Small intestine (tissue), 7 donors: ENCODE results near the gene LRFN2. TPM values are rescaled to one million over a fixed set of nuclear protein-coding genes. Genes with fewer than 3 reads are reported as not detected.

Experiments
- DNase-seq, 2 donors: peaks; one replicate each; pipeline versions ENCODE4 v3.0.0 to v3.0.0-alpha.2; 2013
- FAIRE-seq: peaks from 2 replicates; lab custom pipeline; 2012; peaks lifted over from hg19 to GRCh38; lab: Jason Lieb, UNC
- H3K27ac ChIP-seq, 3 donors: one replicate each; pipeline ENCODE4 v1.5.1; 2013; ENCODE audit warnings: low read length in 2 of 3, mild to moderate bottlenecking in 2 of 3, control low read depth in 1 of 3, inconsistent platforms in 1 of 3, low read depth in 1 of 3, moderate library complexity in 1 of 3
- H3K27me3 ChIP-seq, 3 donors: one replicate each; pipeline ENCODE4 v1.6.1; 2013; ENCODE audit warnings: low read length in 3 of 3, inconsistent platforms in 1 of 3; ENCODE audit not compliant: control insufficient read depth in 3 of 3, insufficient read depth in 3 of 3
- H3K36me3 ChIP-seq, 3 donors: one replicate each; pipeline ENCODE4 v1.6.1; 2013; ENCODE audit warnings: low read length in 3 of 3, inconsistent platforms in 1 of 3, low read depth in 1 of 3, mild to moderate bottlenecking in 1 of 3, moderate library complexity in 1 of 3; ENCODE audit not compliant: control insufficient read depth in 3 of 3, insufficient read depth in 2 of 3
- H3K4me1 ChIP-seq, 3 donors: one replicate each; pipeline ENCODE4 v1.6.1; 2013; ENCODE audit warnings: low read length in 2 of 3, inconsistent platforms in 1 of 3, low read depth in 1 of 3, mild to moderate bottlenecking in 1 of 3, moderate library complexity in 1 of 3; ENCODE audit not compliant: control insufficient read depth in 3 of 3, insufficient read depth in 2 of 3
- H3K4me3 ChIP-seq, 3 donors: one replicate each; pipeline ENCODE4 v1.5.1; 2013; ENCODE audit warnings: low read length in 3 of 3, control low read depth in 1 of 3, inconsistent platforms in 1 of 3, low read depth in 1 of 3, mild to moderate bottlenecking in 1 of 3, moderate library complexity in 1 of 3
- H3K9me3 ChIP-seq, 2 donors: one replicate each; pipeline ENCODE4 v1.6.1; 2013; ENCODE audit warnings: low read depth in 1 of 2, low read length in 1 of 2; ENCODE audit not compliant: control insufficient read depth in 2 of 2, insufficient read depth in 1 of 2
- WGBS, 3 donors: extraction: QIAGEN DNeasy Blood & Tissue Kit; methylation state at CpG; one replicate each; pipeline ENCODE4 v1.1.7; 2013; 5-methylcytosine and 5-hydroxymethylcytosine counted together
- polyA plus RNA-seq, 4 donors: library from polyadenylated mRNA; stranded (reverse) in 3 of 4; unstranded in 1 of 4; fragments of 200-250 nt in 3 of 4; fragments of 120-200 nt in 1 of 4; gene quantifications; one replicate each; pipeline versions ENCODE4 v1.2.1 to v1.2.3, GENCODE V29; 2013
- donor health status: healthy with polysubstance abuse.
- donor health status: control.
- donor health status: control.
- donor health status: Bipolar disorder and iron deficiency.
- donor health status: healthy.

The LRFN2 gene
- polyA plus RNA-seq, 4 donors: 0.22 to 0.40 TPM; not detected in 2

DNA sequence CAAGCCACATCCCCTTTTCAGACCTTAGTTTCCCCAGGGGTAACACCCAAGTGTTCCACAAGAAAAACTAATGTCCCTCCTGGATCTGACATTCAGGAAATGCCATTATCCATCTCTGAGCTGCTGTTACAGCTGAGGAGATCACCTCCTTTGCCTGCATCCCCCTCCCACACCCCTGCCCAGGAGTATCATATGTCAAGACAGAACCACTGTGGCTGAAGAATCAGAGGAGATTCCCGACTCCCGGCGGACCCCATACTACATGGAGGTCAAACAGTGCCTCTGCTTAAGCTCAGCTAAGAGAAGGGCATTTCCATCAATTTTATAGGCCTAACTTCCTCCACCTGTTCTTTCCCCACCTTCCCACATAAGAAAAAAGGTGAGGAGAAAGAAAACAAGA is 36.8 kb upstream of the LRFN2 start:
- WGBS, 3 donors: 80 to 92% (median 82%) methylated on average over 3 of the region's 3 CpGs
- no peaks in the 10 kb centered on the region for H3K4me1 ChIP-seq
- no peak for FAIRE-seq
- no peaks in the 10 kb centered on the region for H3K36me3 ChIP-seq
- H3K9me3 ChIP-seq: peaks cover 0 to 3% of the 10 kb centered on the region in 2 donors
- H3K27ac ChIP-seq: no peak overlapping the region
- H3K27me3 ChIP-seq: peaks cover 0 to 5% (median 0%) of the 10 kb centered on the region in 3 donors
- DNase-seq: no peak
- no peak overlapping the region for H3K4me3 ChIP-seq

- Histone ChIP-seq H3K9me3 (peaks cover 0 to 3% of the 10 kb centered on the region in 2 donors), H3K4me1 (no peaks in the 10 kb centered on the region), H3K4me3 (no peak overlapping the region), H3K27ac (no peak overlapping the region), H3K27me3 (peaks cover 0 to 5% (median 0%) of the 10 kb centered on the region in 3 donors), H3K36me3 (no peaks in the 10 kb centered on the region)
- 68 to 77% (median 71%) methylated on average over 5 of the region's 5 CpGs for WGBS, 3 donors
- DNase-seq (no peak), FAIRE-seq (no peak)
These were observed 36.0 kb upstream of the LRFN2 start for GRCh38 chr6:40623178-40623577.

DNA sequence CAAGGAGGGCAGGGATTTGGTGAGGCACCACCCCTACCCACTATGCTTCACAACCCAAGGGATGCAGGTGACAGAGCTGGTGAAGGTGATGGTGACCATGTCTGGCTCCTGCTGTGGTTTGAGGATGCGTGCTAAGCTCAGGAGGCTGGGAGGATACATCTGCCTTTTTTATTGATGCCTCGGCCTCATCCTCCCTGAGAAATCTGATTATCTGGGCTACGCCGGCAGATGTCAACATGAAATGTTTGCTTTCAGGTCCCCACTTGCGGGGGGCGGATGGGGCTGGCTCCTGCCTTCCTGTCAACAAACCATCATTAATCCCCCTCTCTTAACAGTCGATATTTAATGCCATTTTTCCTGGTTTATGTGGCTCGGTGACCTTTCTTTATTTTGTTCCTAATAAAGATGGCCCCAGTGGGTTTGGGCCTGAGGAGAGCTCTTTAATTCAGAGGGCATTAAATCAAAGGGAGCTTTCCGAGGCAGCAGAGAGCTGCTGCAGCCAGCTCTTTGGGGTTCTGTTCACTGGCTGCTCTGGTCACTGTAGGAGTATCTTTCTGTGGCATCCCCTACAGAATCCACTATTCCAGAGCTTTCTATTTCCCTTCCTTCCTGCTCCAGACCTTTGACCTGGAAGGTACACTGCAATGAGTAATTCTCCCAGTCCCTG is 33.5 kb upstream of the LRFN2 start:
- Histone ChIP-seq H3K4me1 (no peaks in the 10 kb centered on the region), H3K27ac (no peak overlapping the region), H3K4me3 (no peak overlapping the region), H3K36me3 (no peaks in the 10 kb centered on the region), H3K9me3 (no peaks in the 10 kb centered on the region), H3K27me3 (peaks cover 0 to 5% (median 4%) of the 10 kb centered on the region in 3 donors)
- 60 to 69% (median 67%) methylated on average over 9 of the region's 9 CpGs for WGBS, 3 donors
- FAIRE-seq (no peak), DNase-seq (no peak)

- Histone ChIP-seq H3K27me3 (peaks cover 0 to 4% (median 0%) of the 10 kb centered on the region in 3 donors), H3K4me1 (no peaks in the 10 kb centered on the region), H3K36me3 (no peaks in the 10 kb centered on the region), H3K27ac (no peak overlapping the region), H3K4me3 (no peak overlapping the region), H3K9me3 (no peaks in the 10 kb centered on the region)
- 54 to 68% (median 65%) methylated on average over 6 of the region's 6 CpGs for WGBS, 3 donors
- FAIRE-seq (no peak), DNase-seq (no peak)
These were observed 27.5 kb upstream of the LRFN2 start for GRCh38 chr6:40614671-40615070.

GRCh38 chr6:40611912-40612311 is 24.7 kb upstream of the LRFN2 start:
- Histone ChIP-seq H3K9me3 (no peaks in the 10 kb centered on the region), H3K4me1 (no peaks in the 10 kb centered on the region), H3K36me3 (no peaks in the 10 kb centered on the region), H3K27ac (no peak overlapping the region), H3K4me3 (no peak overlapping the region), H3K27me3 (peaks cover 0 to 4% (median 4%) of the 10 kb centered on the region in 3 donors)
- DNase-seq (no peak), FAIRE-seq (no peak)
- WGBS, 3 donors: 68 to 85% (median 74%) methylated on average over 8 of the region's 8 CpGs

DNA sequence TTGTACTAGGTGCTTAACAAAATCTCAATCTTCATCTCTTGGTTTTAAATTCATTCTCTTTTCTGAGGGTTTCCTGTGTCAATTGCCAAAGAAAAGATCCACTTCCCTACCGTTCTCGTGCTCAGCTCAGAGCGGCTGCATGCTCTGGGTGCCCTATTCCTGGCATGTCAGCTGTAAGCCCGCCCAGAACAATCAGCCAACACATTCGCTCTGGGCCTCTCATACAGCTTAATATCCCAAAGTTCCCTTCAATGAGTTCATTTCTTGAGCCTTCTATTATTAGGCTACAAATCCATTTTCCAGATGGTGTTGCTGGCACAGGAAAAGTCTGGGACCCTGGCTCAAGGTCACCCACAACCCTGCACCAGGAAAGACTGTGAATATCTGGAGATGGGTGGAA is 24.3 kb upstream of the LRFN2 start:
- H3K4me1 ChIP-seq: no peaks in the 10 kb centered on the region
- H3K36me3 ChIP-seq: no peaks in the 10 kb centered on the region
- H3K4me3 ChIP-seq: no peak overlapping the region
- H3K9me3 ChIP-seq: no peaks in the 10 kb centered on the region
- H3K27me3 ChIP-seq: peaks cover 0 to 6% (median 1%) of the 10 kb centered on the region in 3 donors
- no peak overlapping the region for H3K27ac ChIP-seq
- no peak for DNase-seq
- 74 to 80% (median 79%) methylated on average over 5 of the region's 5 CpGs for WGBS, 3 donors
- no peak for FAIRE-seq

DNA sequence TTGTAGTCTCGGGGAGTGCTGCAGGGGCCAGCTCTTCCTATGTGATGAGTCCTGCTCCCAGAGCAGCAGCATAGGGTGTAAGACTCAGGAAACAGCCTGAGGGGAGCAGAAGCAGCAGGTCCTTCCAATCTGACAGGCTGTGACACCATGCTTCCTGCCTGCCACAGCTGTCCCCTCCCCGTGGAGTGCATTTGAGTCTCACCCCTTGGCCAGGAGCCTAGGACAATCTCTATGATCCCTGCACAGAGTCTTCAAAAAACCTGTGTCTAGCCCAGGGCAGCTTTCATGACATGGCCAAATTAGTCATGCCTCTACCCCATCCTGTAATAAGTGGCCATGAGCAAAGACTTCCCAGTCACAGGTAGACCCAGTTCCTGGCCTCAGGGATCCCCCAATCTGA is 23.1 kb upstream of the LRFN2 start:
- Histone ChIP-seq H3K4me3 (no peak overlapping the region), H3K4me1 (no peaks in the 10 kb centered on the region), H3K27me3 (peaks cover 0 to 8% (median 0%) of the 10 kb centered on the region in 3 donors), H3K9me3 (no peaks in the 10 kb centered on the region), H3K27ac (no peak overlapping the region), H3K36me3 (no peaks in the 10 kb centered on the region)
- DNase-seq (no peak), FAIRE-seq (no peak)
- 30 to 49% (median 39%) methylated on average over 2 of the region's 2 CpGs for WGBS, 3 donors

DNA sequence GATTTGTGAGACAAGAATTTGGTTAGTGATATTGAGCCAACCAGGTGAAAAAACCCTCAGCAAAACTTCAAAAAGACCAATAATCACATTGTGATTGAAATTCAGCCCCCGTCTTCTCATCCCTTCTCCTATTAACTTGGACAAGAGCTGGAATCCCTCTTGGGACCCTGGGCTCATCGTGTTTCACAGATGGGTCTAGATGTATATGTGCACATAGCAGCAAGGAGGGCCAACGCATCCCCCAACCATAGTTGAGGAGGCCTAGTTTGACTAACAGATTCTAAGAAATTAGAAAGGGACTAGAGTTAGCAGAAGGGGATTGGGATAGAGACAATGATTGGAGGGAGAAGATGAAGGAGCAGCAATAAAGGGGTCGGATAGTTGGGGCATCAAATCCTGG is 19.8 kb upstream of the LRFN2 start:
- FAIRE-seq: no peak
- H3K27me3 ChIP-seq: peaks cover 0 to 16% (median 2%) of the 10 kb centered on the region in 3 donors

GRCh38 chr6:40606526-40606925 is 19.4 kb upstream of the LRFN2 start:
- DNase-seq: no peak
- no peak for FAIRE-seq
- H3K27me3 ChIP-seq: peaks cover 0 to 17% (median 2%) of the 10 kb centered on the region in 3 donors
- H3K4me3 ChIP-seq: no peak overlapping the region
- H3K4me1 ChIP-seq: no peaks in the 10 kb centered on the region
- H3K27ac ChIP-seq: no peak overlapping the region
- H3K36me3 ChIP-seq: no peaks in the 10 kb centered on the region
- WGBS, 3 donors: 72 to 85% (median 73%) methylated on average over 2 of the region's 2 CpGs
- H3K9me3 ChIP-seq: no peaks in the 10 kb centered on the region

More for the DNA sequence above, 19.8 kb upstream of the LRFN2 start:
- H3K27ac ChIP-seq: no peak overlapping the region
- no peaks in the 10 kb centered on the region for H3K4me1 ChIP-seq
- no peak overlapping the region for H3K4me3 ChIP-seq
- WGBS, 3 donors: 73 to 80% (median 76%) methylated on average over 4 of the region's 4 CpGs
- no peak for DNase-seq
- H3K9me3 ChIP-seq: no peaks in the 10 kb centered on the region
- H3K36me3 ChIP-seq: no peaks in the 10 kb centered on the region
